Transverse colon (tissue), 4 donors: ENCODE data around the gene SASH3. TPM values are rescaled to one million over a fixed set of nuclear protein-coding genes. Genes with fewer than 3 reads are reported as not detected.

Experiments used
- DNase-seq: peaks from one replicate; pipeline ENCODE4 v3.0.0-alpha.2; 2019
- H3K27ac ChIP-seq, 4 donors: fragments of 200-600 bp; sonication (generic); 2 replicates each; pipeline ENCODE4 v1.5.1; 2016 to 2018; ENCODE audit warnings: inconsistent platforms in 4 of 4
- H3K27me3 ChIP-seq: fragments of 200-600 bp; sonication (generic); 2 replicates; pipeline ENCODE4 v1.5.1; 2017; ENCODE audit warnings: inconsistent platforms
- H3K36me3 ChIP-seq, 4 donors: fragments of 200-600 bp; sonication (generic); 2 replicates each; pipeline ENCODE4 v1.5.1; 2017 to 2019; ENCODE audit warnings: inconsistent platforms in 4 of 4
- H3K4me1 ChIP-seq, 4 donors: fragments of 200-600 bp; sonication (generic); 2 replicates each; pipeline ENCODE4 v1.5.1; 2017 to 2020; ENCODE audit warnings: inconsistent platforms in 4 of 4
- H3K4me3 ChIP-seq, 4 donors: fragments of 200-600 bp; sonication (generic); 1 replicate in 1 of 4; 2 replicates in 3 of 4; pipeline versions ENCODE4 v1.5.1 to v1.6.1; 2017 to 2019; ENCODE audit warnings: inconsistent platforms in 4 of 4
- H3K9me3 ChIP-seq, 2 donors: fragments of 200-600 bp; sonication (generic); 2 replicates each; pipeline ENCODE4 v1.5.1; 2017 to 2019; ENCODE audit warnings: inconsistent platforms in 2 of 2
- CTCF ChIP-seq, 5 experiments: fragments of 200-600 bp in 3 of 5; fragments of 450-650 bp in 2 of 5; sonication (generic) in 3 of 5; IDR thresholded peaks; 1 replicate in 2 of 5; 2 replicates in 3 of 5; pipeline ENCODE4 v1.5.1; 2016 to 2017; ENCODE audit warnings: antibody characterized with exemption in 5 of 5, inconsistent platforms in 3 of 5, mild to moderate bottlenecking in 2 of 5, moderate library complexity in 1 of 5
- EP300 ChIP-seq: sonication (generic); formaldehyde crosslinking; IDR thresholded peaks from one replicate; pipeline ENCODE4 v1.6.1; 2017; ENCODE audit warnings: antibody characterized with exemption, low read depth
- POLR2A ChIP-seq: fragments of 450-650 bp; IDR thresholded peaks from one replicate; pipeline ENCODE4 v1.6.1; 2016; ENCODE audit warnings: antibody characterized with exemption, mild to moderate bottlenecking, moderate library complexity
- POLR2AphosphoS5 ChIP-seq, 3 donors: sonication (generic); formaldehyde crosslinking; IDR thresholded peaks; one replicate each; pipeline ENCODE4 v1.6.1; 2016; ENCODE audit warnings: antibody characterized with exemption in 3 of 3
- WGBS, 2 donors: methylation state at CpG; one replicate each; pipeline ENCODE4 v1.1.5; 2018; ENCODE audit warnings: low coverage in 1 of 2; 5-methylcytosine and 5-hydroxymethylcytosine counted together
- in situ Hi-C, 4 donors: fragments of 200-750 bp; cut with MboI; loops; one replicate each; pipeline versions ENCODE4 v1.15.0 to v1.15.1; 2017; ENCODE audit warnings: low sequenced_read_pairs in 3 of 4, low pct_ligation_motif_present in 1 of 4, low pct_unique_long_range_greater_than_20kb in 1 of 4
- intact Hi-C: fragments of 100-400 bp; cut with DNase I; formaldehyde crosslinking; loops from one replicate; pipeline ENCODE4 v1.15.1; 2023; ENCODE audit warnings: low total_unique reads
- small RNA-seq, 4 donors: library from RNA; depleted of rRNA; stranded (forward); fragments of <200 nt; gene quantifications; one replicate each; pipeline ENCODE3, GENCODE V24; 2016
- total RNA-seq, 4 donors: library from RNA; depleted of rRNA; stranded (reverse); fragments of >200 nt; gene quantifications; one replicate each; pipeline ENCODE4 v1.1.0, GENCODE V29; 2016

Gene SASH3
- total RNA-seq, 4 donors from 2014 or later: 1.6 to 20.9 (median 11.1) TPM

GRCh38 chrX:129843459-129844306 lies 63.9 kb downstream of the SASH3 start, which contains the start of gene ZDHHC9:
Gene ZDHHC9, minus strand, starts transcription at chrX:129843886. Its CDS starts 1,941 bp downstream, at chrX:129841945.
- WGBS, 2 donors: 59% methylated on average over 64 of the region's 72 CpGs; no CpG with 5 or more reads in 1 of the 2 donors
- H3K27me3 ChIP-seq: no peaks in the 10 kb centered on the region
- no peaks in the 10 kb centered on the region for H3K36me3 ChIP-seq
- intact Hi-C loops: no loop called here
- peak; percentile 90 for DNase-seq
- peak within 1 kb of the TSS; percentile 60 to 89 (median 70) for H3K4me3 ChIP-seq
- no peaks in the 10 kb centered on the region for H3K9me3 ChIP-seq
- peak; percentile 46 to 59 (median 49) for TF ChIP-seq POLR2AphosphoS5 (IDR thresholded peaks at IDR 0.05)
- TF ChIP-seq POLR2A: peak; percentile 47
- peak in 2 of 5 experiments; percentile 9 to 19 for TF ChIP-seq CTCF (IDR thresholded peaks at IDR 0.05)
- no peak for TF ChIP-seq EP300
- in situ Hi-C loops: loop anchor here in 1 of 4 donors (25.0 kb wide), 1 partner anchor 206 kb away; no protein-coding TSS in a partner anchor
- peak within 1 kb of the TSS; percentile 85 to 92 (median 87) for H3K27ac ChIP-seq
- H3K4me1 ChIP-seq: peaks cover 0 to 21% (median 0%) of the 10 kb centered on the region in 4 donors

Small RNAs within 50 kb of the gene (small RNA-seq; reads per million reads assigned to genes)
- 0 reads per million in 4 donors for gene RF00017

Other genes with a start within 250 kb of the SASH3 start
- 10 to 100 TPM; 14.2 to 27.9 (median 20.0) TPM for gene OCRL, start 239.7 kb upstream of the SASH3 start, total RNA-seq
- gene APLN, start 125.0 kb upstream of the SASH3 start, total RNA-seq: not detected
- 10 to 100 TPM in 3 of 4 donors, 1 to 10 TPM in 1; 3.2 to 52.0 (median 34.1) TPM for gene XPNPEP2, start 41.0 kb upstream of the SASH3 start, total RNA-seq
- gene ZDHHC9, start 63.9 kb downstream of the SASH3 start, total RNA-seq: 10 to 100 TPM in 3 of 4 donors, 1 to 10 TPM in 1; 9.2 to 60.2 (median 30.7) TPM
- gene UTP14A, start 126.2 kb downstream of the SASH3 start, total RNA-seq: 10 to 100 TPM in 2 of 4 donors, 1 to 10 TPM in 2; 7.2 to 14.7 (median 11.4) TPM
- 10 to 100 TPM in 1 of 4 donors, 1 to 10 TPM in 3; 5.6 to 11.6 (median 8.0) TPM for gene BCORL1, start 202.7 kb downstream of the SASH3 start, total RNA-seq